ENCODE data around the gene SPRED3.

- no peak for TF ChIP-seq CTCF (IDR thresholded peaks at IDR 0.05 in 4 of 5, conservative IDR thresholded peaks at IDR 0.05 in 1 of 5)
- no peak for TF ChIP-seq POLR2A (IDR thresholded peaks at IDR 0.05)
Measured at GRCh38 chr19:38401148-38401547, 12.7 kb downstream of the SPRED3 start.

All from gastrocnemius medialis (tissue), 4 donors.